GM23338 (cell line): ENCODE results near the gene SLK. TPM values are rescaled to one million over a fixed set of nuclear protein-coding genes. Genes with fewer than 3 reads are reported as not detected.

Experiments
- ATAC-seq: fragments of 200-7000 bp; cut with Tn5 transposase; 3 replicates; pipeline ENCODE4 v1.9.1; 2020
- DNase-seq: peaks from one replicate; pipeline ENCODE4 v3.0.0-alpha.2; 2015; ENCODE audit warnings: low spot score
- H2AFZ ChIP-seq: fragments of 200-600 bp; sonication (generic); 2 replicates; pipeline ENCODE4 v1.8.0; 2016; ENCODE audit warnings: antibody characterized with exemption, mild to moderate bottlenecking, moderate library complexity
- H3F3A ChIP-seq: fragments of 200-600 bp; sonication (generic); replicated peaks from 2 replicates; pipeline ENCODE4 v1.8.0; 2017; ENCODE audit warnings: antibody characterized with exemption, mixed run types, low read depth
- H3K27ac ChIP-seq: fragments of 200-600 bp; sonication (generic); 2 replicates; pipeline ENCODE4 v1.6.1; 2016; ENCODE audit warnings: low read depth
- H3K27me3 ChIP-seq: fragments of 200-600 bp; sonication (generic); 2 replicates; pipeline ENCODE4 v1.8.0; 2016; ENCODE audit warnings: mild to moderate bottlenecking, mixed run types, moderate library complexity; ENCODE audit not compliant: insufficient read depth
- H3K36me3 ChIP-seq: fragments of 200-600 bp; sonication (generic); 2 replicates; pipeline ENCODE4 v1.8.0; 2016; ENCODE audit warnings: mild to moderate bottlenecking; ENCODE audit not compliant: insufficient read depth
- H3K4me1 ChIP-seq: fragments of 200-600 bp; sonication (generic); 2 replicates; pipeline ENCODE4 v1.8.0; 2016; ENCODE audit warnings: mild to moderate bottlenecking, moderate library complexity; ENCODE audit not compliant: insufficient read depth
- H3K4me2 ChIP-seq: fragments of 200-600 bp; sonication (generic); 2 replicates; pipeline ENCODE4 v1.7.1; 2017; ENCODE audit warnings: mixed run types
- H3K4me3 ChIP-seq: fragments of 200-600 bp; sonication (generic); 2 replicates; pipeline ENCODE4 v1.6.1; 2016; ENCODE audit warnings: mixed run types
- H3K79me2 ChIP-seq: fragments of 200-600 bp; sonication (generic); replicated peaks from 2 replicates; pipeline ENCODE4 v1.8.0; 2017; ENCODE audit warnings: mild to moderate bottlenecking; ENCODE audit not compliant: insufficient read depth
- H3K9me2 ChIP-seq: fragments of 200-600 bp; sonication (generic); 2 replicates; pipeline ENCODE4 v1.8.0; 2017; ENCODE audit not compliant: insufficient read depth
- H4K20me1 ChIP-seq: fragments of 200-600 bp; sonication (generic); replicated peaks from 2 replicates; pipeline ENCODE4 v1.8.0; 2017; ENCODE audit warnings: mild to moderate bottlenecking; ENCODE audit not compliant: insufficient read depth
- H3K27ac Mint-ChIP-seq: 2 replicates; pipeline ENCODE4 v1.8.0; 2020; ENCODE audit warnings: inconsistent platforms, mild to moderate bottlenecking, moderate library complexity, mixed read lengths
- H3K27me3 Mint-ChIP-seq: 3 replicates; pipeline ENCODE4 v1.8.0; 2022; ENCODE audit warnings: low read depth, mild to moderate bottlenecking, moderate library complexity, mixed read lengths, inconsistent platforms; ENCODE audit not compliant: insufficient read depth, poor library complexity
- H3K36me3 Mint-ChIP-seq: 3 replicates; pipeline ENCODE4 v1.8.0; 2021; ENCODE audit warnings: low read depth, mild to moderate bottlenecking, inconsistent platforms, moderate library complexity, mixed read lengths
- H3K4me1 Mint-ChIP-seq: 3 replicates; pipeline ENCODE4 v1.8.0; 2020; ENCODE audit warnings: mild to moderate bottlenecking, inconsistent platforms, mixed read lengths
- H3K4me3 Mint-ChIP-seq: 3 replicates; pipeline ENCODE4 v1.8.0; 2021; ENCODE audit warnings: moderate library complexity, mild to moderate bottlenecking, inconsistent platforms, mixed read lengths
- H3K9me3 Mint-ChIP-seq: 3 replicates; pipeline ENCODE4 v1.8.0; 2020; ENCODE audit warnings: moderate library complexity, mild to moderate bottlenecking, inconsistent platforms, mixed read lengths
- CREB1 ChIP-seq: fragments of 250-450 bp; sonication (Bioruptor Pico); IDR thresholded peaks from 2 replicates; pipeline ENCODE4 v1.5.0; 2020; ENCODE audit warnings: low read depth, mild to moderate bottlenecking, moderate library complexity
- JUNB ChIP-seq: IDR thresholded peaks from one replicate; pipeline ENCODE4 v1.6.1; 2016; ENCODE audit warnings: antibody characterized with exemption; ENCODE audit not compliant: unreplicated experiment
- NANOG ChIP-seq: IDR thresholded peaks from 2 replicates; pipeline ENCODE4 v1.6.1; 2016; ENCODE audit warnings: antibody characterized with exemption, borderline replicate concordance
- polyA plus RNA-seq: library from polyadenylated mRNA; unstranded; fragments of >200 nt; fragmentation: Nextera tagmentation; extraction: Ambion mirVana; gene quantifications from 2 replicates; pipeline ENCODE4 v1.2.1, GENCODE V29; 2016
- total RNA-seq: library from RNA; depleted of rRNA; stranded (reverse); fragments of >200 nt; shearing (Covaris generic); gene quantifications from 2 replicates; pipeline ENCODE4 v1.2.3, GENCODE V29; 2014
- TF ChIP-seq, protein P1 (sequence below): fragments of 250-450 bp; sonication (Bioruptor Pico); IDR thresholded peaks from 2 replicates; pipeline ENCODE4 v1.5.0; 2020; ENCODE audit warnings: mild to moderate bottlenecking, moderate library complexity
- TF ChIP-seq, protein P2 (sequence below), 2 experiments: fragments of 200-600 bp in 1 of 2; sonication (generic) in 1 of 2; conservative IDR thresholded peaks; 2 replicates each; pipeline versions ENCODE4 v1.5.1 to v1.6.1; 2016 to 2017; ENCODE audit warnings: antibody characterized with exemption in 2 of 2, low read depth in 2 of 2, mild to moderate bottlenecking in 2 of 2, moderate library complexity in 1 of 2

SLK gene
- total and polyA plus RNA-seq, 2 experiments from 2014 or later: 8.4 to 21.5 TPM

DNA sequence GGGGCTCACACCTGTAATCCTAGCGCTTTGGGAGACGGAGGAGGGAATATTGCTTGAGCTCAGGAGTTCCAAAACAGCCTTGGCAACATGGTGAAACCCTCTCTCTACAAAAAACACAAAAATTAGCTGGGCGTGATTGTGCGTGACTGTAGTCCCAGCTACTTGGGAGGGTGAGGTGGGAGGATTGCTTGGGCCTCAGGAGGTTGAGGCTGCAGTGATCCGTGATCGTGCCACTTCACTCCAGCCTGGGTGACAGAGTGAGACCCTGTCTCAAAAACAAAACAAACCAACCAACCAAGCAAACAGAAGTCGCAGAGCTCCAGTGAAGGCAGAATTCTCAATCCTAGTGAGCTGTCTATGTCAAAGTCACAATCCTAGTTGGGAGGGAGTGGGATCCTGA, 34.7 kb upstream of the SLK start:
- TF ChIP-seq, protein P1, sequence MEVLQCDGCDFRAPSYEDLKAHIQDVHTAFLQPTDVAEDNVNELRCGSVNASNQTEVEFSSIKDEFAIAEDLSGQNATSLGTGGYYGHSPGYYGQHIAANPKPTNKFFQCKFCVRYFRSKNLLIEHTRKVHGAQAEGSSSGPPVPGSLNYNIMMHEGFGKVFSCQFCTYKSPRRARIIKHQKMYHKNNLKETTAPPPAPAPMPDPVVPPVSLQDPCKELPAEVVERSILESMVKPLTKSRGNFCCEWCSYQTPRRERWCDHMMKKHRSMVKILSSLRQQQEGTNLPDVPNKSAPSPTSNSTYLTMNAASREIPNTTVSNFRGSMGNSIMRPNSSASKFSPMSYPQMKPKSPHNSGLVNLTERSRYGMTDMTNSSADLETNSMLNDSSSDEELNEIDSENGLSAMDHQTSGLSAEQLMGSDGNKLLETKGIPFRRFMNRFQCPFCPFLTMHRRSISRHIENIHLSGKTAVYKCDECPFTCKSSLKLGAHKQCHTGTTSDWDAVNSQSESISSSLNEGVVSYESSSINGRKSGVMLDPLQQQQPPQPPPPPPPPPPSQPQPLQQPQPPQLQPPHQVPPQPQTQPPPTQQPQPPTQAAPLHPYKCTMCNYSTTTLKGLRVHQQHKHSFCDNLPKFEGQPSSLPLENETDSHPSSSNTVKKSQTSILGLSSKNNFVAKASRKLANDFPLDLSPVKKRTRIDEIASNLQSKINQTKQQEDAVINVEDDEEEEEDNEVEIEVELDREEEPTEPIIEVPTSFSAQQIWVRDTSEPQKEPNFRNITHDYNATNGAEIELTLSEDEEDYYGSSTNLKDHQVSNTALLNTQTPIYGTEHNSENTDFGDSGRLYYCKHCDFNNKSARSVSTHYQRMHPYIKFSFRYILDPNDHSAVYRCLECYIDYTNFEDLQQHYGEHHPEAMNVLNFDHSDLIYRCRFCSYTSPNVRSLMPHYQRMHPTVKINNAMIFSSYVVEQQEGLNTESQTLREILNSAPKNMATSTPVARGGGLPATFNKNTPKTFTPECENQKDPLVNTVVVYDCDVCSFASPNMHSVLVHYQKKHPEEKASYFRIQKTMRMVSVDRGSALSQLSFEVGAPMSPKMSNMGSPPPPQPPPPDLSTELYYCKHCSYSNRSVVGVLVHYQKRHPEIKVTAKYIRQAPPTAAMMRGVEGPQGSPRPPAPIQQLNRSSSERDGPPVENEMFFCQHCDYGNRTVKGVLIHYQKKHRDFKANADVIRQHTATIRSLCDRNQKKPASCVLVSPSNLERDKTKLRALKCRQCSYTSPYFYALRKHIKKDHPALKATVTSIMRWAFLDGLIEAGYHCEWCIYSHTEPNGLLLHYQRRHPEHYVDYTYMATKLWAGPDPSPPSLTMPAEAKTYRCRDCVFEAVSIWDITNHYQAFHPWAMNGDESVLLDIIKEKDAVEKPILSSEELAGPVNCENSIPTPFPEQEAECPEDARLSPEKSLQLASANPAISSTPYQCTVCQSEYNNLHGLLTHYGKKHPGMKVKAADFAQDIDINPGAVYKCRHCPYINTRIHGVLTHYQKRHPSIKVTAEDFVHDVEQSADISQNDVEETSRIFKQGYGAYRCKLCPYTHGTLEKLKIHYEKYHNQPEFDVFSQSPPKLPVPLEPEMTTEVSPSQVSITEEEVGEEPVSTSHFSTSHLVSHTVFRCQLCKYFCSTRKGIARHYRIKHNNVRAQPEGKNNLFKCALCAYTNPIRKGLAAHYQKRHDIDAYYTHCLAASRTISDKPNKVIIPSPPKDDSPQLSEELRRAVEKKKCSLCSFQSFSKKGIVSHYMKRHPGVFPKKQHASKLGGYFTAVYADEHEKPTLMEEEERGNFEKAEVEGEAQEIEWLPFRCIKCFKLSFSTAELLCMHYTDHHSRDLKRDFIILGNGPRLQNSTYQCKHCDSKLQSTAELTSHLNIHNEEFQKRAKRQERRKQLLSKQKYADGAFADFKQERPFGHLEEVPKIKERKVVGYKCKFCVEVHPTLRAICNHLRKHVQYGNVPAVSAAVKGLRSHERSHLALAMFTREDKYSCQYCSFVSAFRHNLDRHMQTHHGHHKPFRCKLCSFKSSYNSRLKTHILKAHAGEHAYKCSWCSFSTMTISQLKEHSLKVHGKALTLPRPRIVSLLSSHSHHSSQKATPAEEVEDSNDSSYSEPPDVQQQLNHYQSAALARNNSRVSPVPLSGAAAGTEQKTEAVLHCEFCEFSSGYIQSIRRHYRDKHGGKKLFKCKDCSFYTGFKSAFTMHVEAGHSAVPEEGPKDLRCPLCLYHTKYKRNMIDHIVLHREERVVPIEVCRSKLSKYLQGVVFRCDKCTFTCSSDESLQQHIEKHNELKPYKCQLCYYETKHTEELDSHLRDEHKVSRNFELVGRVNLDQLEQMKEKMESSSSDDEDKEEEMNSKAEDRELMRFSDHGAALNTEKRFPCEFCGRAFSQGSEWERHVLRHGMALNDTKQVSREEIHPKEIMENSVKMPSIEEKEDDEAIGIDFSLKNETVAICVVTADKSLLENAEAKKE (CRISPR knock-in tag): no peak
- no peak for TF ChIP-seq JUNB
- no peak for TF ChIP-seq NANOG
- TF ChIP-seq, protein P2, sequence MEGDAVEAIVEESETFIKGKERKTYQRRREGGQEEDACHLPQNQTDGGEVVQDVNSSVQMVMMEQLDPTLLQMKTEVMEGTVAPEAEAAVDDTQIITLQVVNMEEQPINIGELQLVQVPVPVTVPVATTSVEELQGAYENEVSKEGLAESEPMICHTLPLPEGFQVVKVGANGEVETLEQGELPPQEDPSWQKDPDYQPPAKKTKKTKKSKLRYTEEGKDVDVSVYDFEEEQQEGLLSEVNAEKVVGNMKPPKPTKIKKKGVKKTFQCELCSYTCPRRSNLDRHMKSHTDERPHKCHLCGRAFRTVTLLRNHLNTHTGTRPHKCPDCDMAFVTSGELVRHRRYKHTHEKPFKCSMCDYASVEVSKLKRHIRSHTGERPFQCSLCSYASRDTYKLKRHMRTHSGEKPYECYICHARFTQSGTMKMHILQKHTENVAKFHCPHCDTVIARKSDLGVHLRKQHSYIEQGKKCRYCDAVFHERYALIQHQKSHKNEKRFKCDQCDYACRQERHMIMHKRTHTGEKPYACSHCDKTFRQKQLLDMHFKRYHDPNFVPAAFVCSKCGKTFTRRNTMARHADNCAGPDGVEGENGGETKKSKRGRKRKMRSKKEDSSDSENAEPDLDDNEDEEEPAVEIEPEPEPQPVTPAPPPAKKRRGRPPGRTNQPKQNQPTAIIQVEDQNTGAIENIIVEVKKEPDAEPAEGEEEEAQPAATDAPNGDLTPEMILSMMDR (conservative IDR thresholded peaks at IDR 0.05; ENCODE audit: low read depth in 2 of 2): no peak
- no peak for TF ChIP-seq CREB1 (CRISPR knock-in tag)
- H3K27ac Mint-ChIP-seq: no peak overlapping the region
- no peaks in the 10 kb centered on the region for H3K9me2 ChIP-seq
- H3K27me3 Mint-ChIP-seq: no peaks in the 10 kb centered on the region
- H2AFZ ChIP-seq: no peak overlapping the region
- H3K27ac ChIP-seq: no peak overlapping the region
- H3K36me3 Mint-ChIP-seq: no peaks in the 10 kb centered on the region
- ATAC-seq (no peak), DNase-seq (no peak)
- H4K20me1 ChIP-seq: no peaks in the 10 kb centered on the region
- H3F3A ChIP-seq: no peaks in the 10 kb centered on the region
- H3K27me3 ChIP-seq: no peaks in the 10 kb centered on the region
- peaks cover 17% of the 10 kb centered on the region for H3K4me1 ChIP-seq
- H3K4me3 Mint-ChIP-seq: no peak overlapping the region
- H3K9me3 Mint-ChIP-seq: no peaks in the 10 kb centered on the region; the same call in 2 of the 3 replicates
- no peak overlapping the region for H3K4me3 ChIP-seq
- H3K4me2 ChIP-seq: no peak overlapping the region
- no peaks in the 10 kb centered on the region for H3K36me3 ChIP-seq
- H3K79me2 ChIP-seq: no peaks in the 10 kb centered on the region
- H3K4me1 Mint-ChIP-seq: peaks cover 18% of the 10 kb centered on the region
